H1 (cell line): ENCODE data around the gene LCN6. TPM values are rescaled to one million over a fixed set of nuclear protein-coding genes. Genes with fewer than 3 reads are reported as not detected.

Experiments
- CEBPB ChIP-seq: IDR thresholded peaks from 2 replicates; pipeline ENCODE4 v1.6.1; 2012; ENCODE audit warnings: low read depth, low read length
- CHD2 ChIP-seq: IDR thresholded peaks from 2 replicates; pipeline ENCODE4 v1.6.1; 2012; ENCODE audit warnings: low read length, improper control_type of control experiment
- CHD7 ChIP-seq: fragments of 300-600 bp; sonication (generic); IDR thresholded peaks from 2 replicates; pipeline ENCODE4 v1.7.1; 2012; ENCODE audit warnings: low read length, moderate library complexity, mild to moderate bottlenecking, inconsistent platforms; ENCODE audit not compliant: insufficient replicate concordance
- CTBP2 ChIP-seq: IDR thresholded peaks from 2 replicates; pipeline ENCODE4 v1.7.0; 2011; ENCODE audit warnings: borderline replicate concordance, mild to moderate bottlenecking, moderate library complexity, mixed read lengths, low read length; ENCODE audit not compliant: insufficient read depth, insufficient read length
- EGR1 ChIP-seq: IDR thresholded peaks from 2 replicates; pipeline ENCODE4 v1.6.1; 2011; ENCODE audit warnings: low read depth, low read length, borderline replicate concordance
- EP300 ChIP-seq, 2 experiments: IDR thresholded peaks; 1 replicate in 1 of 2; 2 replicates in 1 of 2; pipeline ENCODE4 v1.6.1; 2011 to 2012; ENCODE audit warnings: low read depth in 2 of 2, low read length in 2 of 2, mild to moderate bottlenecking in 2 of 2, borderline replicate concordance in 1 of 2, inconsistent platforms in 1 of 2, moderate library complexity in 1 of 2
- JUN ChIP-seq: IDR thresholded peaks from 2 replicates; pipeline ENCODE4 v1.6.1; 2011; ENCODE audit warnings: low read depth, mild to moderate bottlenecking, improper control_type of control experiment, low read length
- MAX ChIP-seq: IDR thresholded peaks from 2 replicates; pipeline ENCODE4 v1.6.1; 2012; ENCODE audit warnings: inconsistent platforms
- POLR2A ChIP-seq, 2 experiments: IDR thresholded peaks; 1 replicate in 1 of 2; 2 replicates in 1 of 2; pipeline ENCODE4 v1.6.1; 2011; ENCODE audit warnings: low read depth in 2 of 2, low read length in 2 of 2, mild to moderate bottlenecking in 2 of 2; ENCODE audit errors: control extremely low read depth in 1 of 2
- SP4 ChIP-seq: IDR thresholded peaks from 2 replicates; pipeline ENCODE4 v1.6.1; 2012; ENCODE audit warnings: low read length, inconsistent platforms
- TAF7 ChIP-seq: optimal IDR thresholded peaks from 2 replicates; pipeline ENCODE3; 2011; ENCODE audit warnings: low read depth, mild to moderate bottlenecking, inconsistent platforms, low read length, moderate library complexity, borderline replicate concordance
- polyA plus RNA-seq, 7 experiments: library from polyadenylated mRNA; depleted of rRNA in 3 of 7; stranded (reverse) in 5 of 7; unstranded in 2 of 7; fragments of >200 nt in 5 of 7; fragments of 200-250 nt in 2 of 7; gene quantifications; 1 replicate in 5 of 7; 2 replicates in 1 of 7; 4 replicates in 1 of 7; pipeline versions ENCODE4 v1.2.1 to v1.2.3, GENCODE V29; 2011 to 2013; ENCODE audit warnings: missing spikeins in 2 of 7, mixed read lengths in 2 of 7
- total RNA-seq: library from RNA; stranded (reverse); fragmentation: NEBNext Ultra II Directional; extraction: Animal tissue kit (Norgen Biotek cat#: 25700); gene quantifications from 2 replicates; pipeline ENCODE4 v1.2.1, GENCODE V29; 2021

Gene LCN6
- total and polyA plus RNA-seq, 2 of the 8 experiments (the other 6 are each of a cell fraction or from before 2014, with no cell fraction given) = not detected

GRCh38 chr9:136773386-136774044 lies 25.2 kb upstream of the LCN6 start (continued):
- TF ChIP-seq CHD2 (peak; percentile 64), POLR2A (IDR thresholded peaks at IDR 0.05; ENCODE audit: control extremely low read depth in 1 of 2, low read depth in 2 of 2, low read length in 2 of 2) (no peak), MAX (peak; percentile 65), CEBPB (no peak), SP4 (no peak), JUN (no peak), CHD7 (no peak), EP300 (IDR thresholded peaks at IDR 0.05; ENCODE audit: borderline replicate concordance in 1 of 2, low read depth in 2 of 2, low read length in 2 of 2) (no peak), CTBP2 (no peak), TAF7 (no peak), EGR1 (no peak)
